HS-27A (cell line): Measurements from ENCODE around the gene SOCS7.
A peak's percentile ranks its signal among the peaks of the same experiment; 100 is the strongest.

Source experiments
- DNase-seq: peaks from one replicate; pipeline ENCODE4 v3.0.0-alpha.2; 2012; ENCODE audit warnings: low read depth, missing footprints

The SOCS7 gene

GRCh38 chr17:38336838-38337237, 14.8 kb upstream of the SOCS7 start:
- no peak for DNase-seq

DNA sequence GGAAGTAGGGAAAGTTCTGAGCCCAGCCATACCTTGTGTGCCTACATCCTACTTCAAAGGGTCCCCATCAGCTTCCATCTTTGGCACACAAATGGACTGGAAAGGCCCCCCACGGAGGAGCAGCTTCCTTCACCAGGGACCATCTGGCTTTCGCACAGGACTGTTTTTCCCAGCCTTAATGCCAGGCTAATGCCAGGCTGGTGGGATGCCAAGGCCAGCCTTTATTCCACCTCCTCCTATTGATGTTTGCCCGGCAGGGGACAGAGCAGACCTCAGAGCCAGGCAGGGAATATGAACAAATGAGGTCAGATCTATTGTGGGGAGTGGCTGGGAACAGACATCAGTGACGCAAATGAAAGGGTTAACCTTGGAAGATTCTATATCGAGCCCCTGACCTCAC, 13.6 kb upstream of the SOCS7 start:
- DNase-seq = no peak

DNA sequence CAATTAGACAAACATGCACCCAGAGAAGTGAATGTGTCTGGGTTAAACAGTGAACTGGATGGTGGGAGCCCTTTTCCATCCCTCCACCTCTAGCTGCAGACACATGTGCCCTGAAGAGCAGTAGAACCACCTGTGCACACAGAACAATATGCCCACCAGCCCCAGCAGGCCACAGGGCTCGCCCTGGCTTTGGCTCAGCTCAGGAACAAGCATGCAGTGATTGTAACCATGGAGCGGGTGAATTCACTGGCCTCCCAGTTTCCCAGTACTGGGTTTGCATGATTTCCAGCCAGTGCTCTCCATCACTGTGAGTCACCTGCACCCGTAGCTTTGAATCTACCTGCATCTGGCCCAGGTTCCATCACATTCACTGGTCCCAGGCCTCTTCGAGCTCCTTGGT, 13.1 kb upstream of the SOCS7 start:
- DNase-seq = no peak

DNA sequence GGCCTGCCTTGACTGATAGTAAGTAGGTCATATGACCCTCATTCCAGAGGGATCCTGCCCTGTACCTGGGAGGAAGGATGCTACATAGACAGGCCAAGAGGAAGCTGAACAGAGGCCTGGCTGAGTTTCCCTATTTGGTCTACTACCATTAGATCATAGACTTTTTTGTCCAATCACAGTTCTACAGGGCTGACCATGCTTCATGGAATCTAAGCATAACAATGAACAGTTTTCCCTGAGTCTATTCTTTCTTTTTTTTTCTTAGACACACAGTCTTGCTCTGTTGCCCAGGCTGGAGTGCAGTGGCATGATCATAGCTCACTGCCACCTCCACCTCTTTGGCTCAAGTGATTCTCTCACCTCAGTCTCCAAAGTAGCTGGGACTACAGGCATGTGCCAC, 11.8 kb upstream of the SOCS7 start:
- DNase-seq = no peak

- DNase-seq = no peak
Observed at GRCh38 chr17:38341035-38341721, 10.5 kb upstream of the SOCS7 start.

DNA sequence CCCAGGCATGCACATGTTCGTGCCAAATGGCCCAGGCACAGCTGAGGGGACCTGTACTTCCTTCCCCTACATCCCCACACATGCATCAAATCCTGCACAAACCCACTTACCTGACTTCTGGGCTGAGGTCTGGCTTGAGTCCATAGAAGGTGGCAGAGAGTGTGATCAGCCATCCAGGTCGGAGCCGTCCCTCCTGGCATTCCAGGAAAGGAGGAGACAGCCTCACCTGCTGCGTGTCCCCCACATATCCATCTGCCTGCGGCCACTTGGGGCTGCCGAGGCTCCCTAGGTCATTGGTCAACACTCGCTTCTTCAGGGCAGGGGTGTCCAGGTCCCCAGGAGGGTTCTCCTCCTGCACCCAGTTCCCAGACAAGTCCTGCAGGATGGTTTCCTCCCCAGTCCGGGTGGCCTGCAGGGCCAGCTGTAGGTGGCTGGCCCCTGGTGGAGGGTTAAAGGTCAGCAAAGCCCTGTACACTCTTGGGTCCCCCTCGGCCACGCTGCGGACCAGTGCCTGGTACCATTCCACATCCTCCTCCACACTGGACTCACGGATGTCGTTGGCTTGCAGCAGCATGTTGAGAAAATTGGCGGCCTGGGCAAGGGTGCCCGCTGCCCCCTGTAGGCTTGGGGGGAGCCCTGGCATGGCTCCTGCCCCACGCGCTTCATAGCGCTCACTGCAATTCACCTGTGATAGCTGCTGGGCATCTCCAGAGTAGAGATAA, 8.6 kb upstream of the SOCS7 start:
- DNase-seq = no peak

GRCh38 chr17:38343608-38344419, 7.8 kb upstream of the SOCS7 start, which contains the start of gene GPR179:
TSS of gene GPR179 (minus strand) at chr17:38343956. CDS start at chr17:38343789, 167 bp downstream.
- DNase-seq = no peak

GRCh38 chr17:38344420-38344745, 7.3 kb upstream of the SOCS7 start:
- DNase-seq = no peak

- DNase-seq = no peak
Observed at GRCh38 chr17:38345743-38346142, 5.9 kb upstream of the SOCS7 start.

DNA sequence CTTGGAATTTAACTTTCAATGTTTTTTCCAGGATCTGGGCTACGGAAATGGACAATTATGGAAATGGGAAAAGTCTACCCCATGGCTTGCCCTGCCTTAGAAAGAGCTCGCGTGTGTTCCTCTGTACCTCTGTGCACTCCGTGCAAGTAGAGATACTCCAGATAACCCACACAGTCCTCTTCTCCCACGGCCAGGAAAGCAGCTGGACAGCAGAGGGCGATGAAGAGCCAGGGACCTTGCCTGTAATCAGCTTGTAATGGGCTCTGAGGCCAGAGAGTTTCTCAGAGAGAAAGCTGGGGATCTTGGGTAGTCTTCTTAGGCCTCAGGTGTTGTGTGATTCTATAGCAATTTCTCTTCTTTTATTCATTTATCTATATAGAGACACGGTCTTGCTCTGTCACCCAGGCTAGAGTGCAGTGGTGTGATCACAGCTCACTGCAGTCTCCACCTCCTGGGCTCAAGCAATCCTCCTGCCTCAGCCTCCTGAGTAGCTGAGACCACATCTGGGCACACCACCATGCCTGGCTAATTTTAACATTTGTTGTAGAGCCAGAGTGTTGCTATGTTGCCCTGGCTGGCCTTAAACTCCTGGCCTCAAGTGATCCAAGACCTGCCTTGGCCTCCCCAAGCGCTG, 2.4 kb upstream of the SOCS7 start:
- peak; percentile 35 for DNase-seq

- no peak for DNase-seq
Observed at GRCh38 chr17:38350035-38350434, 1.6 kb upstream of the SOCS7 start.

- DNase-seq = no peak
Observed at GRCh38 chr17:38352245-38353085, 821 bp downstream of the SOCS7 start.

DNA sequence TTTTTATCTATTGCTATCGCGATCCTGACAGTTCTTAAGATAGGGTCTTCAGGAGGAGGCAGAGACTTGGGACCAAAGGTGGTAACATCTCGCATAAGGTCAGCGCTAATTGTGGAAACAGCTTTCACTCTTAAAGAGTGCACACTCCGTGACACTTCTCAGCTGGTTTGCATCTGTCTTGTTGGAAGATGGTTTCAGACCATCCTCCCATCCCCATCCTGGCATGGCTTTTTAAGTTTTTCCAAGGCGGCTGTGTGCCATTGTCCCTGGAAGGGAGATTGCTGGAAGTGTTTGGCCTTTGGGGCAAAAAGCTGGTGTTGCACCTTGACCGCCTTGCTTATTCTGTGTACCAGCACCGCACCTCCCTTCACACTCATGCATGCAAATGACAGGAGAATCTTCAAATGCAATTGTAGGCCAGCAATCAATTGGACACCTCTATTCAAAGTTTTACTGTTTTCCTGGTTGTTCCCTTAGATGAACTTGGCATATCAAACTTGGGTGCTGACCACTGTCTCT, 1.5 kb downstream of the SOCS7 start:
- DNase-seq = no peak

- no peak for DNase-seq
Observed at GRCh38 chr17:38353668-38354067, 2.0 kb downstream of the SOCS7 start.

- DNase-seq = no peak
Observed at GRCh38 chr17:38354466-38354865, 2.8 kb downstream of the SOCS7 start.

DNA sequence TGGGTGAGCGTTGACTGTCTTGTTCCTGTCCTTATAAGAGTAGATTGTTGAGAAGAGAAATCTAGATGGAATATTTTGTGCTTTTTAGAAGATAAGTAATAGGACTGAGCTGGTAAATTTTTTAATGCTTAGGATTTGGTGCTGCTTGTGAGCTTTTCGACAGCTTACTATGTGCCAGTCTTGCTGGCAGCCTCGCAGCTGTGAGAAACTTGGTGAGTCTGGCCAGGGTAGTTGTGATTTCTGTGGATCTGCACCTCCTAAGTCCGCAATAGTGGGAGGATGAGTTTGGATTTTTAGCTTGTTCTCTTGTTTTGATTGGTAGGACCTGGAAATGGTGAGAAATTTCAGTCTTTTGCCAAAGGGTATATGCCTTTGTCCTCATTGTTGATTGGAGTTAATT, 3.6 kb downstream of the SOCS7 start:
- DNase-seq = no peak

DNA sequence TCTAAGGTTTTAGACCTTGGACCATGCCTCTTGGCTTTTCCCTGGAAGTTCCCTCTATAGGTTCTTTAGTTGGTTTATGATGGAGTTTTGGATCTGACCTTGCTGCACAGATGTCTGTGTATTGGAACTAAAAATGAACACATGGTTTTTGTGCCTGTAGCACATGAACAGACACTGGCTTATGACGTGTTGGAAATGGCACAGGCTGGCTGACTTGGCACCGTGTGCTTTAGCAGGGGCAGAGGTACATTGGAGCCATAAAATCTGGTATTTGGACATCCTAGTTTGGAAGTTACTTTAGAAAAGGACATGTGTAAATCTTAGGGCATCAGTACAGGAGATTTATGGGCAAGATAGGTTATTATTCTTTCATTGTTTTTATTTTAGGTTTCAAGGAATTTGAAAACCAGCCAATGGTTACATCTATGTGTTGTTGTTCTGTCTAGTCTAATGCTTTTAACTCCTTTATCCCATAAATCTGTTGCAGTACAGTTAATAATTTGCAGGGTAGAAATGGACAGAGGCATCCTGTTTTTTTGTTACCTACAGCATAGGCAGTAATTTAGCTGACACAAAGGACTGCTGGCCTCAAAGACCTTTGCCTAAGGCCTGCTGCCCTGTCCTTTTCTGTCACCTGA, 6.0 kb downstream of the SOCS7 start:
- no peak for DNase-seq

DNA sequence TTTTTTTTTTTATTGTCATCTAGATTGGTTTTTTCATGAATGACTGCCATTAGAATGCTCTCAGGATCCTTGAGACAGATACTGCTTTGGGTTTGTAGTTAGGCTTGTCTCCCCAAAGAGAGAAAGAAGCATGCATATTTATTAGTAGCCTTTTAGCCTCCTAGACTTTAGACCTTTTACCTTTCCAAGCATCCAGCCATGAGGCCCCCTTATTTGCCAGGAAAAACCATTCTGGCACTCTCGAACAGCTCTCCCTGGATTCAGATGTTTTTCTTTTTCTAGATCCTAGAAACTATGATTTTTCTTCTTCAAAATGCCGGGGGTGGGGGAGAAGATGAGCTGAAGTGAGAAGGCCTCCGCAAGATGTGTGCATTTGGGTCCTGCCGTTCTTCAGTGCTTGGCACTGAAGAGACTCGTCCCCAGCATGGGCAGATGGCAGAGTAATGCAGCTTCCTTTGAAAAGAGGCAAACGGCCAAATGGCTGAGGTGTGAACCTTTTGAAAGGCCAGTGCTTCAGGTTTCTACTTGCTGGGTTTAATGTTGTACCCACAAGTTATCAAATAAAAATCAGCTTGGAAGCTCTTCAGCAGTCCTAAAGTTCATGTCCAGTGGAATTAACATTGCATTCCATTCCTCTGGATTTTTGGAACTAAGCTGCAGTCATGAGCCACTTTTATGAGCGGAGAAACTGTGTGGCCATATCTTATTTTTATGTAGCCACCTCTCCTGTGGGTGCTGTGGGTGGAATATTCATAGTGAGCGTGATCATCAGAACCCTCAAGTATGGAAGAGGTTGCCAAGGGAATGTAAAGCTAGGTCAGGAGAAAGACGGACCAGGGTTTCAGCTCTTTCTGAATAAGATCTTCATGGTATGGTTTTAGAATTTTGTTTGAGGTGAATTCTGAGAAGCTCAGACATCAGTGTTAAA, 7.2 kb downstream of the SOCS7 start:
- no peak for DNase-seq

GRCh38 chr17:38361694-38362465, 10.2 kb downstream of the SOCS7 start:
- DNase-seq = no peak
